SU-DHL-6 (cell line): ENCODE data around the gene ORC3.

Experiments
- H2AFZ ChIP-seq: fragments of 200-600 bp; sonication (generic); 2 replicates; pipeline ENCODE4 v1.6.1; 2014; ENCODE audit warnings: low read depth, mild to moderate bottlenecking, moderate library complexity, mixed read lengths, antibody characterized with exemption, low read length; ENCODE audit not compliant: severe bottlenecking
- H3F3A ChIP-seq: fragments of 200-600 bp; shearing (Covaris generic); 2 replicates; pipeline ENCODE4 v1.6.0; 2016; ENCODE audit warnings: antibody characterized with exemption, mild to moderate bottlenecking; ENCODE audit not compliant: insufficient read depth
- H3K27ac ChIP-seq: fragments of 200-600 bp; sonication (generic); 2 replicates; pipeline ENCODE4 v1.5.1; 2016; ENCODE audit warnings: low read depth, mild to moderate bottlenecking, low read length, moderate library complexity, mixed read lengths
- H3K27me3 ChIP-seq: fragments of 200-600 bp; sonication (generic), shearing (Covaris generic); 2 replicates; pipeline ENCODE4 v1.6.0; 2014; ENCODE audit warnings: mild to moderate bottlenecking, low read length
- H3K36me3 ChIP-seq: fragments of 200-600 bp; sonication (generic); 2 replicates; pipeline ENCODE4 v1.6.1; 2014; ENCODE audit warnings: mild to moderate bottlenecking, low read length, mixed read lengths
- H3K4me2 ChIP-seq: fragments of 300-600, 200-600 bp; shearing (Covaris generic), sonication (generic); 2 replicates; pipeline ENCODE4 v1.6.0; 2014; ENCODE audit warnings: low read length, low read depth, mild to moderate bottlenecking; ENCODE audit not compliant: poor library complexity, severe bottlenecking
- H3K4me3 ChIP-seq: fragments of 200-600 bp; sonication (generic); 2 replicates; pipeline ENCODE4 v1.5.1; 2014; ENCODE audit warnings: antibody characterized with exemption, low read length, mild to moderate bottlenecking, mixed read lengths; ENCODE audit not compliant: insufficient read depth, poor library complexity, severe bottlenecking
- H3K79me2 ChIP-seq: fragments of 200-600 bp; sonication (generic); 2 replicates; pipeline ENCODE4 v1.6.1; 2014; ENCODE audit warnings: mild to moderate bottlenecking, low read length, moderate library complexity; ENCODE audit not compliant: insufficient read depth
- H3K9ac ChIP-seq: fragments of 200-600 bp; sonication (generic); 2 replicates; pipeline ENCODE4 v1.7.0; 2014; ENCODE audit warnings: mild to moderate bottlenecking, low read length
- H3K9me2 ChIP-seq: fragments of 200-600 bp; sonication (generic); replicated peaks from 2 replicates; pipeline ENCODE4 v1.6.1; 2014; ENCODE audit warnings: low read length; ENCODE audit not compliant: insufficient read depth
- H3K9me3 ChIP-seq: fragments of 200-600 bp; sonication (generic); 2 replicates; pipeline ENCODE4 v1.6.1; 2014; ENCODE audit warnings: low read length, mixed read lengths; ENCODE audit not compliant: insufficient read depth
- H4K20me1 ChIP-seq: fragments of 200-600 bp; sonication (generic); 2 replicates; pipeline ENCODE4 v1.6.1; 2014; ENCODE audit warnings: low read depth, mild to moderate bottlenecking, antibody characterized with exemption, low read length, moderate library complexity, mixed read lengths
- EZH2phosphoT487 ChIP-seq: fragments of 200-600 bp; sonication (generic), shearing (Covaris generic); conservative IDR thresholded peaks from 2 replicates; pipeline ENCODE4 v1.6.1; 2018; ENCODE audit warnings: mild to moderate bottlenecking, antibody characterized with exemption, low read length, moderate library complexity, mixed read lengths
- TF ChIP-seq, protein P1 (sequence below): fragments of 200-600 bp; sonication (generic); IDR thresholded peaks from one replicate; pipeline ENCODE4 v1.5.1; 2017; ENCODE audit warnings: antibody characterized with exemption, mild to moderate bottlenecking, low read length, moderate library complexity; ENCODE audit not compliant: insufficient read depth, poor library complexity, severe bottlenecking

Gene ORC3

DNA sequence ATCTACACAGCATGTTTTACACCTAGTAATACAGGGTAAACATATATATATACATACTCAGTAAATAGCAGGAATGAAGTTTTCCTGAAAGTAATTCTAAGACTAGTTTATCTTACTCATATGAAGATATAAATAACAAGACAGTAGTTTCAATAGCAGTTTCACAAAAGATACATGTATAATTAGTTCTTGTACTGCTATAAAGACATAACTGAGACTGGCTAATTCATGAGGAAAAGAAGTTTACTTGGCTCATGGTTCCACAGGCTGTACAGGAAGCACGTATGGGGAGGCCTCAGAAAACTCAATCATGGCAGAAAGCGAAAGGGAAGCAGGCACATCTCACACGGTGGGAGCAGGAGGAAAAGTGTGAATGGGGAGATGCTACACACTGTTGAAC is 17.1 kb upstream of the ORC3 start:
- Histone ChIP-seq H3F3A (no peaks in the 10 kb centered on the region), H3K36me3 (0 out of 2 replicates have a peak, but pooled peaks cover 4% of the 10 kb centered on the region), H3K27me3 (no peaks in the 10 kb centered on the region), H3K9me3 (no peaks in the 10 kb centered on the region), H4K20me1 (no peaks in the 10 kb centered on the region; the same call in 1 of the 2 replicates), H3K9me2 (no peaks in the 10 kb centered on the region), H3K9ac (no peak overlapping the region), H3K4me3 (no peak overlapping the region), H2AFZ (no peak overlapping the region), H3K79me2 (peaks cover 69% of the 10 kb centered on the region), H3K4me2 (no peak overlapping the region), H3K27ac (no peak overlapping the region)
- TF ChIP-seq, protein P1, sequence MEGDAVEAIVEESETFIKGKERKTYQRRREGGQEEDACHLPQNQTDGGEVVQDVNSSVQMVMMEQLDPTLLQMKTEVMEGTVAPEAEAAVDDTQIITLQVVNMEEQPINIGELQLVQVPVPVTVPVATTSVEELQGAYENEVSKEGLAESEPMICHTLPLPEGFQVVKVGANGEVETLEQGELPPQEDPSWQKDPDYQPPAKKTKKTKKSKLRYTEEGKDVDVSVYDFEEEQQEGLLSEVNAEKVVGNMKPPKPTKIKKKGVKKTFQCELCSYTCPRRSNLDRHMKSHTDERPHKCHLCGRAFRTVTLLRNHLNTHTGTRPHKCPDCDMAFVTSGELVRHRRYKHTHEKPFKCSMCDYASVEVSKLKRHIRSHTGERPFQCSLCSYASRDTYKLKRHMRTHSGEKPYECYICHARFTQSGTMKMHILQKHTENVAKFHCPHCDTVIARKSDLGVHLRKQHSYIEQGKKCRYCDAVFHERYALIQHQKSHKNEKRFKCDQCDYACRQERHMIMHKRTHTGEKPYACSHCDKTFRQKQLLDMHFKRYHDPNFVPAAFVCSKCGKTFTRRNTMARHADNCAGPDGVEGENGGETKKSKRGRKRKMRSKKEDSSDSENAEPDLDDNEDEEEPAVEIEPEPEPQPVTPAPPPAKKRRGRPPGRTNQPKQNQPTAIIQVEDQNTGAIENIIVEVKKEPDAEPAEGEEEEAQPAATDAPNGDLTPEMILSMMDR: no peak
- TF ChIP-seq EZH2phosphoT487: no peak

DNA sequence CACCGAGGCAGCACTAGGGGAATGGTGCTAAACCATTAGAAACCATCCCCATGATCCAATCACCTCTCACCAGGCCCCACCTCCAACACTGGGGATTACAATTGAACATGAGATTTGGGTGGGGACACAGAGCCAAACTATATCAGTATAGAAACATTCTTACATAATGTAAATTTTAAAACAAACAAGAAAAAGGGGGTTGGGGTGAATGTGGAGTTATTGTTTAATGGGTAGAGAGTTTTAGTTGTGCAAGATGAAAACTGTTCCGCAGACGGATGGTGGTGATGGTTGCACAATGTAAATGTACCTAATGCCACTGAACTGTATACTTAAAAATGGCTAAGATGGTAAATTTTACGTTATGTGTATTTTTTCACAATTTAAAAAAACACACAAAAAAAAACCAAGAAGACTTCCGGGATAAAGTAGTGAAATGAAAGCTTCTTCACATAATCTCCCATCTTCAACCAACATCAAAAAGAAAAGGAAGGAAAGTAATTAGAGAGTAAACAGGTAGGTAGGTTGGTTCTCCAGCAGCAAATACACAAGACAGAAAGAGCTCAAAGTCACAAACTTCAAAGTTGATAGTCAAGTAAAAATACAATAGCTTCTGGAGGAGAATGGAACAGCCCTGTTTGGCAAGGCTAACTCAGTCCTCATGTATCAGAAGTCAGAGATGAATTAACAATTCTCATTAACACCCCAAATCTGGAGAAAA is 16.5 kb upstream of the ORC3 start:
- Histone ChIP-seq H3K27ac (no peak overlapping the region), H4K20me1 (no peaks in the 10 kb centered on the region; the same call in 1 of the 2 replicates), H2AFZ (no peak overlapping the region), H3K79me2 (peaks cover 74% of the 10 kb centered on the region), H3K4me3 (no peak overlapping the region), H3K9me3 (no peaks in the 10 kb centered on the region), H3K9ac (no peak overlapping the region), H3K4me2 (no peak overlapping the region), H3K36me3 (0 out of 2 replicates have a peak, but pooled peaks cover 4% of the 10 kb centered on the region), H3K27me3 (no peaks in the 10 kb centered on the region), H3K9me2 (no peaks in the 10 kb centered on the region), H3F3A (no peaks in the 10 kb centered on the region)
- TF ChIP-seq, protein P1: no peak
- no peak for TF ChIP-seq EZH2phosphoT487

DNA sequence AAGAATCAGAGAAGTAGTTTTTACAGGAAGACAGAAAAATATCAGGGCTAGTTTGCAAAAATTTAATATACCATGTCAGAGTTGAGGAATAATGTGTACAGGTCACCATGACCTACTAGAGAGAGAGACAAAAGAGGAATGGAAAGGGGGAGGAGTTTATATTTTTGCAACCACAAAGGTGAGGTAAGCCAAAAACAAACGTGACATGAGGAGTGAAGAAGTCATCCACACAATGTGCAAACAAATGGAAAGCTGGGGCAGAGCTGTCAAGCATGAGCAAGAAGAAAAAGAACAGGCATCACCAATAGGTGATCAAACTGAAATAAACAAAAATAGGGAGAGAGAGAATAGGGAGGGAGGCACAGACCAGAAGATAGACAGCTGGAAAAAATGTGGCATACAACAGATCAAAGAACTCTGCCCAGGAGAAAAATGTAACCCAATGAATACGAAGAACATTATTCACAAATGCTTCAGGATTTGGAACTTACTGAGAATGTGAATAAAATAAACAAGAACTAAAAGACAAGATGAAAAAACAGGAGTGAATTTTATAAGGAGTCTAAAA is 15.6 kb upstream of the ORC3 start:
- no peaks in the 10 kb centered on the region for H3F3A ChIP-seq
- H3K36me3 ChIP-seq: no peaks in the 10 kb centered on the region
- no peaks in the 10 kb centered on the region for H3K27me3 ChIP-seq
- no peak overlapping the region for H2AFZ ChIP-seq
- no peak overlapping the region for H3K27ac ChIP-seq
- no peaks in the 10 kb centered on the region; the same call in 1 of the 2 replicates for H4K20me1 ChIP-seq
- no peak overlapping the region for H3K4me3 ChIP-seq
- no peak overlapping the region for H3K4me2 ChIP-seq
- no peak for TF ChIP-seq EZH2phosphoT487
- TF ChIP-seq, protein P1: no peak
- H3K9ac ChIP-seq: no peak overlapping the region
- peaks cover 76% of the 10 kb centered on the region for H3K79me2 ChIP-seq
- no peaks in the 10 kb centered on the region for H3K9me2 ChIP-seq
- no peaks in the 10 kb centered on the region for H3K9me3 ChIP-seq
